Stimulated activated CD8-positive, alpha-beta memory T cell treated with anti-CD3 and anti-CD28 coated beads, Interleukin-15, amount 100 ng/mL, for 24 hours (primary cell): ENCODE measurements around the gene RANBP10.

Experiments
- DNase-seq: peaks from one replicate; pipeline ENCODE4 v3.0.0-alpha.2; 2020; ENCODE audit warnings: low read depth

Gene RANBP10

DNA sequence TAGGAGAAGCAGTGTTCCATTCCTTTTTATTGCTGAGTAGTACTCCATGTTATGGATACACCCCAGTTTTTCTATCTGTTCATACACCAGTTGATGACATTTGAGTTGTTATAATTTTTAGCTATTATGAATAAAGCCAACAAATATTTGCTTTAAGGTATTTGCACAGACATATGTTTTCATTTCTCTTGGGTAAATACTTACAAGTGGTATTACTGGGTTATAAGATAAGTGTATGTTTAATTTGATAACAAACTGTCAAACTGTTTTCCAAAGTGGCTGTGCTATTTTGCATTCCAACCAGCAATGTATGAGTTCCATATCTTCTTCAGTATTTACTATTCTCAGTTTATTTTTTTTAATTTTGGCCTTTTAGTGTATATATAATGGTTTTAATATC, 59.5 kb downstream of the RANBP10 start:
- no peak for DNase-seq

- no peak for DNase-seq
Measured at GRCh38 chr16:67741118-67741517, 65.2 kb downstream of the RANBP10 start.

DNA sequence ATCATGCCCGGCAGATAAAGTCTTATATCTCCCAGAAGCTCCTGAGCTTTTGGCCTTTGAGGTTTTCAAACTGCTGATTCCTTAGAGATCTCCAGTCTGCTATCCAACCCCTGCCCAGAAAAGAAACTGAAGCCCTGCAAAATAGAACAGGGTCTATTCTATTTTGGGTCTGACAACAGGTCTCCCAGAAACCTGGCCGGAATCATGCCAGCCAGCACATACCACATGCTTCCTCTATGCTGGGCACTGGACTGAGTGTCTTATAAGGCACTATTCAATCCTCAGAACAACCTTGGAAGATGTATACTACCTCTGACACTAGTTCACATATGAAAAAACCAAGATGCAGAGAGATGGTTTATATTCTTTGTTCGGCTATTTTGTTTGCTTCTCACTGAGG, 66.0 kb downstream of the RANBP10 start:
- no peak for DNase-seq

- DNase-seq = no peak
Measured at GRCh38 chr16:67736858-67737257, 69.5 kb downstream of the RANBP10 start.

- DNase-seq = no peak
Measured at GRCh38 chr16:67734731-67735201, 71.6 kb downstream of the RANBP10 start.

GRCh38 chr16:67733734-67734470, 72.5 kb downstream of the RANBP10 start:
- DNase-seq = no peak

GRCh38 chr16:67731753-67732095, 74.6 kb downstream of the RANBP10 start:
- no peak for DNase-seq

DNA sequence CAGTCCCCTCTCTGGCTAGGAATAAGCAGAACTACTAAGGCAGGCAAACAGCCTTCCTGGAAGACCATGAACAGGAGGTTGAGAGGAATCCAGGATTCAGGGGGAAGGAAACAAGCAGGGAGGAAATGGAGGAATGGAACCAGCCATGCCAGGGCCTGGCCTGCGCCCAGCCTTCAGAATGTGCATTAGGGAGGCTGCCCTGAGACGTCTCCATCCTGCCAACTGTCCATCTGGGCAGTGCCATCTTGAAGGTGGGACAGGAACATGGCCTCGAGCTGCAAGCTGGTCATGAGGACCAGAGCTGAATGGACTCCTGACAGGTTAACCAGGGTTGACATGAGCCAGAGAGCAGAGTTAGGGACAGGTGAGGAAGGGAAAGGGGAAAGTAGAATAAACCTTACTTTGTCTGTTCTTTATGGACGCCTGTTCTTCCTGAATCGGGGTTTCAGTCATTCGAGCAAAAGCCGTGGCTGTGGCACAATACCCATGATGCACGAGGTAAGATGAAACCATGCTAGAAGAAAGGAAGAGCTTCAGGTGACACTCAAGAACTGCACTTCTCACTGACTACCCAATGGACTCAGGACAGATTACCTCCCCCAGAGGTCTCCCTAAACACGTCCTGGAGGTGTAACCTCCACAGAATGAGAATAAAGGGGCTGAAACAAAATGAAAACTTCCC, 75.1 kb downstream of the RANBP10 start:
- no peak for DNase-seq

DNA sequence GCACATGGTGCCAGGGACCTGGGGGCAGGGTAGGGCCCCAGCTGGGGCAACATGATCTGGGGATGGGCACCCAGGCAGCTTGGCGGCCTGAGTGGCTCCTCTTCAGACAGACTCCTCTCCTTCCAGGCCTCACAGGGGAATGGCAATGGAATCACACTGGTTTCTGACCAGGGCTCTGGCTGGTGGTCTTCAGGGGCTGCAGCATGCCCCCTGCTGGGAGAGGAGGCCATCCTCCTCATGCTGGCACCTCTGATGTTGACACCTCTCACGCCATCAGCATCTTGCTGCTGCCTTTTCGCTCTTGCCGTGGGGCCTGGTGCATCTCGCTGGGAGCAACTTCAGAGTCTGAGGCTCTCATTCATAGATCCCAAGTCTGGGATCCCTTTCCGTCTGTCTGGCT, 76.0 kb downstream of the RANBP10 start:
- DNase-seq = no peak

DNA sequence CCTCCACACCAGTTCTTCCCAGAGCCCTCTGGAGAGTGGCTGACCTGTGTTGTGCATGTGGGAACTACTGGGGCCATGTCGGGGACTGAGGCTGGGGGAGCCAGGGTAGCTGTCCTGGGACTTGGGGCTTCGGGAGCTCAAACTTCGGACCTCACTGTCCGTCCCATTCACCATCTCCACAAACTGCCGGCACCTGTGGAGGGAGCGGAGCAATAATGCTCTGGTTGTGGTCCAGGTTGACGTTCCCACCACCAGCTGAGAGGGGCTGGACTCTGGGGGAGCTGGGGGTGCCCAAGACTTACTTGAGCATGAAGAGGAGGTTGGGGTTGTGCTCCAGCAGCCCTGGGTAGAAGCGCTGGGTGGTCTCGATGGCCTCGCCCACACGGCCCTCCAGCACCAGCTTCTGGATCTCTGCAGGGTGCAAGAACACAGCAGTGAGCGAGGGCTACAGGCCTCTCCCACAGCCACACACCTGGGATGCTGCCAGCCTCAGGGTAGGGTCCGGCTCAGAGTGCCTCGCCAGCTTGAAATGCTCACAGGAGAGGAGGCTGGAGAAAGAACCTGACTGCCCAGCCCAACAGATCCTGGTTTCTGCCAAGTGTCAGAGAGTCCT, 76.6 kb downstream of the RANBP10 start:
- no peak for DNase-seq

DNA sequence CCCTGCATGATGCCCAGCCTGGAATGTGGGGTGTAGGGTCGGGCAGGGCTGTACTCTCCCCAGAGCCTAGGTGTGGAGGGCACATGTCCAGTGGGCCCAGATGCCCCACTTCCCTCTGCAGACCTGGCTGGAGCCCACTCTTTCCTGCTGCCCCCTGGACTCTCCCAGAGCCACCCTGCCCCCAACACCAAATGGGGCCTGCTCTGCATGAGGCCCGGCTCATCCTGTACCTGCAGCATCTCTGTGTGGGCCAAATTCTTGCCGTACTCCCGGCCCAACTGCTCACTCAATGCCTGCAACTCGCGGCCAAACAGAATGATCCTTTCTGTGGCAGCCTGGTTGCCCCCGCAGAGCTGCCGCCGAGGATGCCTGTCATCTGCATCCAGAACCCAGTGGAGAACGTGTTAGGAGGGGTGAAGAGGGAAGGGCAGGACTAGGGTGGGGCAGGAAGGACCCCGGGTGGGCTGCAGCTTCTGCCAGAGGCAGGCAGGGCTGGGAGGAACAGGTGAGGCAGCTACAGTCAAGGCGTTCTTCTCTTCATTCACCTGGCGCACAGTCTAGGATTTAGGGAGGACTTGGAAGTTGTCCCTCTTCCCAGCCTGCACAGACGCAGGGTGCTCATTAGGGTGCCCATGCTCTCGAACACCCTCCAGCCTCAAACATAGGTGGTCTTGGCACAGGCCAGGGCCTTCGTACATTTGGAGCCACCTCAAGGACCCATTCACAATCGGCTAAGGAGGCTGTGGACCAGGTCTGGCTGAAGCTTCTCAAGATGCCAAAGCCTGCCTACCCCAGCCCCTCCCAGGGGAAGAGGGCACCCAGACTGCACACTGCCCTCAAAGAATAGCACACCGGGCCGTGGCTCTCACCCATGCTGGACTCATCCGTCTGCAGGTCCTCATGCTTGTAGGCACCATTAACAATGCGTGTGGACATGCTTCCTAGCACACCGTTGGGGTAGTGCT, 78.6 kb downstream of the RANBP10 start:
- DNase-seq = no peak

DNA sequence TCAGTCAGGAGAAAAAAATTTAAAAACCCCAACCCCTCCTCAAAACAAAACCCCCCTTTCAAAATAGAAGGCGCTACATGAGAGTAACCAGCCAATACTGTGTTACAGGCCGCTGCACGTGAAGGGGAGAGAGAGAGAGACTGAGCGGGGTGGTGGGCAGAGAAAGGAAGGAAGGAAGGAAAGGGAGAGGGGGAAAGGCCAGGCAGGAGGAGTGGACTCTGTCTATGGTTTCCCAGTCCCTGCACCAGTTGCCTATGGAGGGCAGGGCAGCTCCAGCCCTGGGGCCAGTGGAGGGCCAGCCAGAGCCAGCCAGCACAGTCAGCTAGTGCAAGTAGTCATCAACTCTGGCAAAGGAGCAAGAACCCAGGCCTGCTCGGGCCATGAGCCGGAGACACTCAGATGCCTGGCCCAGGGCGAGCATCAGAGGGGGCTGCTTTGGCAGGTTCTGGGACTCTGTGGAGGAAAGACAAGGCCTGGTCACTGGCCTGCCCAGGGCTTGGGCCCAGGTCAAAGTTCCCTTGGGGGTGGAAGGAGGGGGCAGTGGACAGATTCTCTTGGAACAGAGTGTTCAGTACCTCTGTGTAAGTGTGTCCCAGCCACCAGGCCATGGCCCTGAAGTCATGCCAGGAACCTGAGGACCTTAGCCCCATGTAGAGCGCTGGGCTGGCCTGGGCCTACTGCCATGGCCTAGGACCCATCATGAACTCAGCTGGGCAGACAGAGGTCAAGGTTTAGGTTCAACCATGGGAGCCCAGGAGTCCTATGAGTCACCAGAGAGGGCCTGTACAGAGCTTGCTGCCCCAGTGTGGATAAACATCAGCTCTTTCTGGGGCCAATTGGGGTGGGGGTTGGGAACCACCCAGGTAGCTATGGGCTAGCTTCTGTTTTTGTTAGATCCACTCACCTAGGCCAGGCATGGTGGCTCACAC, 80.0 kb downstream of the RANBP10 start:
- DNase-seq = no peak

DNA sequence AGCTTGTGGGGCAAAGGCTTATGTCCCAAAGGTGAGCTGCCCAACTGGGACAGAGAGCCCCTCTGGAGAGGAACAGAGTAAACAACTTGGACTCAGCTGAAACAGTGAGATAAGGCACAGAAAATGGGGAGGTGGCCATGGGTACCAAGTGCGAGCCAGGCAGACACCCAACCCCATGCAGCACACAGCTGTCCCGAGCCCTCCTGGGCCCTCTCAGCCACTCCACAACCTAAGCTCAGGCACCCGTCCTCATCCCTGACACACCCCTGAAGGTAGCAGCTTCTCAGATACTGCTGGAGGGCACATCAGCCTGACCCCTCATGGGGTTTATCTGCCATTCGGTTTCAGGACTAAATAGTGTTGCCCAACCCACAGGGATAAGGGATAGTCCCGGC, 82.5 kb downstream of the RANBP10 start:
- DNase-seq = no peak

GRCh38 chr16:67723151-67723910, 83.0 kb downstream of the RANBP10 start:
- no peak for DNase-seq

DNA sequence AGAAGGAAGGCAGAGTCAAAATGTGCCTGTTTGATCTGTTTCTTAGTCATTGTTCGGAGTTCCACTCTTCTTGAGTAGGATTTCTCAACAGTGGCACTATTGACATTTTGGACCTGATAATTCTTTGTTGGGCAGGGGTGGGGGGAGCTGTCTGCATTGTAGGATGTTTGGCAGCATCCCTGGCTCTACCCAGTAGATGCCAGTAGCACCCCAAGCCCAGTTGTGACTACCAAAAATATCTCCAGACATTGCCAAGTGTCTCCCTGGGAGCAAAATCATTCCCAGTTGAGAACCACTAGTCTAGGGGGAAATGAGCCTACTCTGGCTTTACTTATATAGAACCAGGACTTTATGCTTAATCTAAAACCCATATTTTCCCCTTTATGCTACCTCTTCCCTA, 86.1 kb downstream of the RANBP10 start:
- no peak for DNase-seq

DNA sequence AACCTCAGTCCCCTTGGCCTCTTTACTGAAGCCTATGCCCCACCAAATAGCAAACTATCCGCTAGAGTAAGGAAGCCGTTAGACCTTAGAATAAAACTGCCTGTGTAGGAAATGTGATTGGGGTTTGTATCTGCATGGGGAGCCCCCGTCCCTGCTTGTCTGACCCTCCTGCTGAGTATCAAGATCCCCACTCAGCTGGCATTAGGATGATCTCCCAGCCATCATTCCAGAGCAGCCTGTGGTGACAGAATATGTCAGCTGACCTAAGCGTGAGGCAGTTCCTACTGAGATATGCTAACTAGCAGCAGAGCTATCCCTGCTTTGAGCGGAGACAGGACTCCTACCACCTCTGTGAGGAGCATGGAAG, 86.6 kb downstream of the RANBP10 start:
- no peak for DNase-seq

GRCh38 chr16:67719048-67719777, 87.1 kb downstream of the RANBP10 start, which contains the start of gene GFOD2:
Gene GFOD2, minus strand, starts transcription at chr16:67719316. Its CDS starts 33,601 bp downstream, at chr16:67685715.
- DNase-seq = peak; percentile 99

- DNase-seq = no peak
Measured at GRCh38 chr16:67718668-67719047, 87.7 kb downstream of the RANBP10 start.

- DNase-seq = no peak
Measured at GRCh38 chr16:67716097-67716496, 90.3 kb downstream of the RANBP10 start.

DNA sequence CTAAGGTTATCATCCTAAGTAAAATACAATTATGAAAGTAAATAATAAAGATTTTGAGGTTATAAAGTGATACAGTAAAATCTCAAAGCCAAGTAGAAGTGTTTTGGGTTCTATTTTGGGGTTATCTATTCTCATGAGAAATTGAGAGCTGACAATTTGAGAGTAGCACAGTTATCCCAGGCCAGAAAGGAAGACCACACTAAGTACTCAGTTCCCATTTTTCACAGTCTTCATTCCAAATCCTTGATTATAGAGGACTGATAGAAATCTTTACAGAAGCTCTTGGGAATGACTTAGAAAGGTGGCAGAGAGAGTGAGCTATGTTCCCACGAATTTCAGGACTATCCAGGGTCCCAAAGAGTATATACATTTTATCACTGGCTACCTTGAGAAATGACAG, 91.8 kb downstream of the RANBP10 start:
- DNase-seq = no peak
